Measurements from ENCODE around the gene NTM. TPM values are rescaled to one million over a fixed set of nuclear protein-coding genes. Genes with fewer than 3 reads are reported as not detected.

The NTM gene
- 1.5 and 6.7 TPM in 2 replicates for total RNA-seq

GRCh38 chr11:131370090-131370751, at the start of gene NTM:
Gene NTM (plus strand): TSS chr11:131370615.

